Mesenchymal stem cell (in vitro differentiated cells and primary cell): Measurements from ENCODE around the gene ZBED2.

Source experiments
- DNase-seq: peaks from one replicate; pipeline ENCODE4 v3.0.0-alpha.2; 2013
- H2AFZ ChIP-seq: one replicate; pipeline ENCODE4 v1.6.1; 2013; ENCODE audit warnings: low read depth, mild to moderate bottlenecking, control low read depth, inconsistent platforms, low read length, moderate library complexity
- H2AK5ac ChIP-seq: 2 replicates; pipeline ENCODE4 v1.6.1; 2013; ENCODE audit warnings: low read length, moderate library complexity, mild to moderate bottlenecking, inconsistent platforms; ENCODE audit not compliant: severe bottlenecking
- H2BK120ac ChIP-seq: one replicate; pipeline ENCODE4 v1.6.1; 2013; ENCODE audit warnings: low read depth, mild to moderate bottlenecking, inconsistent platforms, low read length, moderate library complexity
- H2BK12ac ChIP-seq, 2 experiments: one replicate each; pipeline ENCODE4 v1.6.1; 2013; ENCODE audit warnings: inconsistent platforms in 2 of 2, low read length in 2 of 2, mild to moderate bottlenecking in 2 of 2, moderate library complexity in 2 of 2, control low read depth in 1 of 2
- H2BK15ac ChIP-seq: one replicate; pipeline ENCODE4 v1.6.1; 2013; ENCODE audit warnings: mild to moderate bottlenecking, low read depth, inconsistent platforms; ENCODE audit not compliant: poor library complexity, severe bottlenecking
- H2BK5ac ChIP-seq: 2 replicates; pipeline ENCODE4 v1.6.1; 2013; ENCODE audit warnings: low read depth, mild to moderate bottlenecking, low read length, control low read depth, inconsistent platforms; ENCODE audit not compliant: poor library complexity, severe bottlenecking
- H3K14ac ChIP-seq, 2 experiments: one replicate each; pipeline ENCODE4 v1.6.1; 2013; ENCODE audit warnings: inconsistent platforms in 2 of 2, low read length in 2 of 2, control low read depth in 1 of 2, mild to moderate bottlenecking in 1 of 2, moderate library complexity in 1 of 2
- H3K18ac ChIP-seq, 2 experiments: one replicate each; pipeline ENCODE4 v1.6.1; 2013; ENCODE audit warnings: inconsistent platforms in 2 of 2, low read length in 2 of 2, control low read depth in 1 of 2, low read depth in 1 of 2, mild to moderate bottlenecking in 1 of 2
- H3K23ac ChIP-seq, 2 experiments: one replicate each; pipeline ENCODE4 v1.6.1; 2013; ENCODE audit warnings: inconsistent platforms in 2 of 2, low read length in 2 of 2, mild to moderate bottlenecking in 2 of 2, moderate library complexity in 2 of 2, control low read depth in 1 of 2
- H3K27ac ChIP-seq: 2 replicates; pipeline ENCODE4 v1.5.1; 2013; ENCODE audit warnings: mild to moderate bottlenecking, moderate library complexity, low read length, control low read depth, inconsistent platforms; ENCODE audit not compliant: poor library complexity, severe bottlenecking
- H3K27me3 ChIP-seq, 2 experiments: 2 replicates each; pipeline versions ENCODE4 v1.6.1 to v1.7.0; 2013; ENCODE audit warnings: low read length in 2 of 2, mild to moderate bottlenecking in 2 of 2, moderate library complexity in 2 of 2, control low read depth in 1 of 2, inconsistent platforms in 1 of 2; ENCODE audit not compliant: control insufficient read depth in 1 of 2, insufficient read depth in 1 of 2
- H3K36me3 ChIP-seq, 2 experiments: 2 replicates each; pipeline versions ENCODE4 v1.6.1 to v1.7.0; 2013; ENCODE audit warnings: low read length in 2 of 2, control low read depth in 1 of 2, inconsistent platforms in 1 of 2, low read depth in 1 of 2, mild to moderate bottlenecking in 1 of 2; ENCODE audit not compliant: insufficient read depth in 2 of 2, control insufficient read depth in 1 of 2
- H3K4ac ChIP-seq, 2 experiments: one replicate each; pipeline ENCODE4 v1.6.1; 2013; ENCODE audit warnings: inconsistent platforms in 2 of 2, low read length in 2 of 2, mild to moderate bottlenecking in 2 of 2, moderate library complexity in 2 of 2, control low read depth in 1 of 2, low read depth in 1 of 2
- H3K4me1 ChIP-seq: 2 replicates; pipeline ENCODE4 v1.6.1; 2013; ENCODE audit warnings: low read depth, low read length, control low read depth; ENCODE audit not compliant: control insufficient read depth, insufficient read depth
- H3K4me2 ChIP-seq: 2 replicates; pipeline ENCODE4 v1.6.1; 2013; ENCODE audit warnings: low read length, mild to moderate bottlenecking, inconsistent platforms; ENCODE audit not compliant: poor library complexity, severe bottlenecking
- H3K4me3 ChIP-seq, 2 experiments: 2 replicates each; pipeline versions ENCODE4 v1.5.1 to v1.7.0; 2013; ENCODE audit warnings: low read length in 2 of 2, mild to moderate bottlenecking in 2 of 2, control low read depth in 1 of 2, low read depth in 1 of 2; ENCODE audit not compliant: insufficient read depth in 1 of 2
- H3K79me1 ChIP-seq: replicated peaks from 2 replicates; pipeline ENCODE4 v1.6.1; 2013; ENCODE audit warnings: mild to moderate bottlenecking, control low read depth, low read length, inconsistent platforms; ENCODE audit not compliant: poor library complexity, severe bottlenecking
- H3K9ac ChIP-seq: 2 replicates; pipeline ENCODE4 v1.7.0; 2013; ENCODE audit warnings: mild to moderate bottlenecking, low read length, moderate library complexity
- H3K9me3 ChIP-seq: 2 replicates; pipeline ENCODE4 v1.7.0; 2013; ENCODE audit warnings: mild to moderate bottlenecking, low read length; ENCODE audit not compliant: control insufficient read depth
- H4K8ac ChIP-seq: one replicate; pipeline ENCODE4 v1.6.1; 2013; ENCODE audit warnings: inconsistent platforms, mild to moderate bottlenecking, low read length, moderate library complexity
- H4K91ac ChIP-seq: one replicate; pipeline ENCODE4 v1.6.1; 2013; ENCODE audit warnings: mild to moderate bottlenecking, low read length, inconsistent platforms
- WGBS: methylation state at CpG from one replicate; pipeline ENCODE4 v1.1.7; 2013; ENCODE audit warnings: mixed read lengths; 5-methylcytosine and 5-hydroxymethylcytosine counted together

Gene ZBED2

GRCh38 chr3:111616417-111617105 is 21.4 kb upstream of the ZBED2 start:
- H3K14ac ChIP-seq = peak overlapping the region in 1 of 2 experiments; percentile 83
- no peak overlapping the region for H4K91ac ChIP-seq
- H3K4ac ChIP-seq = no peak overlapping the region
- H4K8ac ChIP-seq = no peak overlapping the region
- H3K36me3 ChIP-seq = no peaks in the 10 kb centered on the region
- H3K79me1 ChIP-seq = no peaks in the 10 kb centered on the region
- no peak overlapping the region for H3K9ac ChIP-seq
- H2AK5ac ChIP-seq = no peak overlapping the region
- H3K27me3 ChIP-seq = peaks cover 0 to 5% of the 10 kb centered on the region in 2 experiments
- no peak overlapping the region for H3K27ac ChIP-seq
- no peak overlapping the region for H3K23ac ChIP-seq
- H2AFZ ChIP-seq = no peak overlapping the region
- no peak overlapping the region for H3K4me3 ChIP-seq
- no peak overlapping the region for H2BK120ac ChIP-seq
- H2BK15ac ChIP-seq = no peak overlapping the region
- no peak overlapping the region for H3K4me2 ChIP-seq
- no peaks in the 10 kb centered on the region for H3K9me3 ChIP-seq
- peaks cover 6% of the 10 kb centered on the region for H3K4me1 ChIP-seq
- H3K18ac ChIP-seq = peak overlapping the region in 1 of 2 experiments; percentile 56
- 84% methylated on average over 6 of the region's 6 CpGs for WGBS
- DNase-seq = no peak
- H2BK5ac ChIP-seq = no peak overlapping the region
- H2BK12ac ChIP-seq = peak overlapping the region in 1 of 2 experiments; percentile 71

GRCh38 chr3:111615880-111616279 is 20.7 kb upstream of the ZBED2 start:
- 70% methylated on average over 2 of the region's 3 CpGs for WGBS
- no peak overlapping the region for H2BK5ac ChIP-seq

GRCh38 chr3:111613294-111613693 is 18.1 kb upstream of the ZBED2 start:
- H3K4me2 ChIP-seq = no peak overlapping the region
- H3K79me1 ChIP-seq = no peaks in the 10 kb centered on the region
- H3K36me3 ChIP-seq = no peaks in the 10 kb centered on the region
- H3K18ac ChIP-seq = no peak overlapping the region
- H2AFZ ChIP-seq = no peak overlapping the region
- H2BK12ac ChIP-seq = no peak overlapping the region
- H3K4me1 ChIP-seq = peaks cover 4% of the 10 kb centered on the region
- H4K8ac ChIP-seq = no peak overlapping the region
- no peaks in the 10 kb centered on the region for H3K9me3 ChIP-seq
- H2BK5ac ChIP-seq = no peak overlapping the region
- H4K91ac ChIP-seq = no peak overlapping the region
- no peak overlapping the region for H2AK5ac ChIP-seq
- DNase-seq = no peak
- H3K27ac ChIP-seq = no peak overlapping the region
- H3K23ac ChIP-seq = no peak overlapping the region
- no peak overlapping the region for H3K4ac ChIP-seq
- no peak overlapping the region for H2BK15ac ChIP-seq
- no peak overlapping the region for H3K9ac ChIP-seq
- no peak overlapping the region for H2BK120ac ChIP-seq
- H3K27me3 ChIP-seq = peaks cover 0 to 8% of the 10 kb centered on the region in 2 experiments
- H3K4me3 ChIP-seq = no peak overlapping the region
- H3K14ac ChIP-seq = no peak overlapping the region
- WGBS = 91% methylated on average over 1 of the region's 1 CpG

More at GRCh38 chr3:111615880-111616279, 20.7 kb upstream of the ZBED2 start:
- DNase-seq = no peak
- Histone ChIP-seq H3K4ac (no peak overlapping the region), H3K18ac (no peak overlapping the region), H3K27ac (no peak overlapping the region), H3K27me3 (peaks cover 0 to 8% of the 10 kb centered on the region in 2 experiments), H3K79me1 (no peaks in the 10 kb centered on the region), H3K36me3 (no peaks in the 10 kb centered on the region), H3K4me3 (no peak overlapping the region), H3K23ac (no peak overlapping the region), H3K14ac (no peak overlapping the region), H3K4me1 (peaks cover 6% of the 10 kb centered on the region), H2BK15ac (no peak overlapping the region), H4K91ac (no peak overlapping the region), H2BK12ac (no peak overlapping the region), H2AK5ac (no peak overlapping the region), H3K9me3 (no peaks in the 10 kb centered on the region), H2AFZ (no peak overlapping the region), H4K8ac (no peak overlapping the region), H3K9ac (no peak overlapping the region), H3K4me2 (no peak overlapping the region), H2BK120ac (no peak overlapping the region)

GRCh38 chr3:111610612-111611054 is 15.5 kb upstream of the ZBED2 start:
- WGBS = 94% methylated on average over 8 of the region's 8 CpGs
- no peaks in the 10 kb centered on the region for H3K79me1 ChIP-seq

More at GRCh38 chr3:111610612-111611054, 15.5 kb upstream of the ZBED2 start:
- peaks cover 0 to 5% of the 10 kb centered on the region in 2 experiments for H3K27me3 ChIP-seq
- no peaks in the 10 kb centered on the region for H3K36me3 ChIP-seq
- H2BK5ac ChIP-seq = no peak overlapping the region
- no peak overlapping the region for H3K23ac ChIP-seq
- H2AK5ac ChIP-seq = peak overlapping the region; percentile 23
- no peak overlapping the region for H3K9ac ChIP-seq
- no peak overlapping the region for H3K4ac ChIP-seq
- H2BK15ac ChIP-seq = no peak overlapping the region
- no peak overlapping the region for H3K4me3 ChIP-seq
- no peak overlapping the region for H3K27ac ChIP-seq
- H3K9me3 ChIP-seq = no peaks in the 10 kb centered on the region
- H4K8ac ChIP-seq = no peak overlapping the region
- H3K18ac ChIP-seq = no peak overlapping the region
- H4K91ac ChIP-seq = no peak overlapping the region
- no peak for DNase-seq
- H3K14ac ChIP-seq = no peak overlapping the region
- H2BK120ac ChIP-seq = no peak overlapping the region
- no peaks in the 10 kb centered on the region for H3K4me1 ChIP-seq
- no peak overlapping the region for H3K4me2 ChIP-seq
- H2BK12ac ChIP-seq = no peak overlapping the region
- no peak overlapping the region for H2AFZ ChIP-seq
